ENCODE data around the gene TUBB6. TPM values are rescaled to one million over a fixed set of nuclear protein-coding genes. Genes with fewer than 3 reads are reported as not detected.

TUBB6 gene
- total and polyA plus RNA-seq, 4 donors = 57.8 to 157 (median 109) TPM

DNA sequence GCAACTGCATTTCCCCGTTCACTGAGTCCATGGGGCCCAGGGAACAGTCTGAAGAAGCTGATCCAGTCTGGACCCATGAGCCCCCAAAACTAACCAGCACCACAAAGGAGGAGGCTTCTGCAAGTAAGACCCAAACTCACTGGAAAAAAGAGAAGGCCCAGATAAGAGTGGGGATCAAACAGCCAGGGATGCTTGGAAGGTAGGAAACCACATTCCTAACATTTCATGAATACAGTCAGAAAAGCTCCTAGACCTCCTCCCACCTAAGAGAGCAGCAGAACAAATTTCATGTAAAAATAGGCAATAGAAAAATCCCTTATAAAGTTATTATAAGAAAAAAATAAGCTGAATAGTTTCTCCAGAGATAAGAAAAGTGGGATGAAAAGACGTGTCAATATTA lies 30.3 kb downstream of the TUBB6 start:
- TF ChIP-seq, protein P1, sequence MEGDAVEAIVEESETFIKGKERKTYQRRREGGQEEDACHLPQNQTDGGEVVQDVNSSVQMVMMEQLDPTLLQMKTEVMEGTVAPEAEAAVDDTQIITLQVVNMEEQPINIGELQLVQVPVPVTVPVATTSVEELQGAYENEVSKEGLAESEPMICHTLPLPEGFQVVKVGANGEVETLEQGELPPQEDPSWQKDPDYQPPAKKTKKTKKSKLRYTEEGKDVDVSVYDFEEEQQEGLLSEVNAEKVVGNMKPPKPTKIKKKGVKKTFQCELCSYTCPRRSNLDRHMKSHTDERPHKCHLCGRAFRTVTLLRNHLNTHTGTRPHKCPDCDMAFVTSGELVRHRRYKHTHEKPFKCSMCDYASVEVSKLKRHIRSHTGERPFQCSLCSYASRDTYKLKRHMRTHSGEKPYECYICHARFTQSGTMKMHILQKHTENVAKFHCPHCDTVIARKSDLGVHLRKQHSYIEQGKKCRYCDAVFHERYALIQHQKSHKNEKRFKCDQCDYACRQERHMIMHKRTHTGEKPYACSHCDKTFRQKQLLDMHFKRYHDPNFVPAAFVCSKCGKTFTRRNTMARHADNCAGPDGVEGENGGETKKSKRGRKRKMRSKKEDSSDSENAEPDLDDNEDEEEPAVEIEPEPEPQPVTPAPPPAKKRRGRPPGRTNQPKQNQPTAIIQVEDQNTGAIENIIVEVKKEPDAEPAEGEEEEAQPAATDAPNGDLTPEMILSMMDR (IDR thresholded peaks at IDR 0.05; ENCODE audit: control extremely low read depth, extremely low read depth) = no peak
- no peak for DNase-seq
- no peaks in the 10 kb centered on the region for H3K27me3 ChIP-seq (ENCODE audit: control insufficient read depth in 3 of 3, insufficient read depth in 3 of 3, low read length in 2 of 3)

DNA sequence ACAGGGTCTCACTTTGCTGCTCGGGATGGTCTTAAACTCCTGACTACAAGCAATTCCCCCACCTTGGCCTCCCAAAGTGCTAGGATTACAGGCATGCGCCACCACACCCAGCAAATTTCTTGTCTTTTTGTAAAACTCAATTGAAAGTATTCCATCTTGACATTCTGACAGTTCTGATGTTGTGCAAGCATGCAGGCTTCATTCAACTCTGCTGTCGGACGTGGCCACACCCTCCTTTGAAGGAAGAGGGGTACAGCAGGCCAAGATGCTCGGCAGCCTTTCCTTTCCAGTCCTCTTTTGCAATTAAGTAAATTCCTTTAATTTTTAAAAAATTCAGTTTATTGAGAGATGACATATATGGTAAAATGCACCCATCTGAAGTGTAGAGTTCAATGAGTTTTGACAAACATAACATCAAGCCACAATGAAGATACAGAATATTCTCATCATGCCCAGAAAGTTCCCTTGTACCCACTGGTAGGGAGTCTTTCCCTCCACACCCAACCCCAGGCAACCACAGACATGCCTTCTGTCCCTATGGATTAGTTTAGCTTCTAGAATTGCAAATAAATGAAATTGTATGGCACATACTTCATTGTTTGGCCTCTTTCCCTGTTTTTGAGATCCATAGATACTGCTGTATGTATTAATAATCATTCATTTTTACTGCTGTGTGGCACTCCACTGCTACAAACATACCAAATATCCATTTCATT lies 33.1 kb downstream of the TUBB6 start:
- WGBS, 2 donors = 82% methylated on average over 5 of the region's 5 CpGs

More for the DNA sequence above, 30.3 kb downstream of the TUBB6 start:
- Histone ChIP-seq H3K9me3 (ENCODE audit: control insufficient read depth in 4 of 4, insufficient read depth in 3 of 4, low read length in 3 of 4) (no peaks in the 10 kb centered on the region), H3K9ac (ENCODE audit: insufficient read depth in 1 of 2, low read length in 2 of 2) (no peak overlapping the region), H3K4me3 (no peak overlapping the region), H3K36me3 (ENCODE audit: control insufficient read depth in 4 of 4, insufficient read depth in 4 of 4, low read length in 4 of 4) (peaks cover 19 to 42% (median 34%) of the 10 kb centered on the region in 4 donors), H3K4me1 (ENCODE audit: control insufficient read depth in 5 of 5, insufficient read depth in 5 of 5, low read length in 5 of 5) (no peaks in the 10 kb centered on the region), H3K27ac (ENCODE audit: low read depth in 1 of 2, low read length in 1 of 2) (no peak overlapping the region)
- no peak for ATAC-seq (ENCODE audit: insufficient read depth, low FRiP score)
- WGBS, 2 donors = 91 to 95% methylated on average over 2 of the region's 2 CpGs

DNA sequence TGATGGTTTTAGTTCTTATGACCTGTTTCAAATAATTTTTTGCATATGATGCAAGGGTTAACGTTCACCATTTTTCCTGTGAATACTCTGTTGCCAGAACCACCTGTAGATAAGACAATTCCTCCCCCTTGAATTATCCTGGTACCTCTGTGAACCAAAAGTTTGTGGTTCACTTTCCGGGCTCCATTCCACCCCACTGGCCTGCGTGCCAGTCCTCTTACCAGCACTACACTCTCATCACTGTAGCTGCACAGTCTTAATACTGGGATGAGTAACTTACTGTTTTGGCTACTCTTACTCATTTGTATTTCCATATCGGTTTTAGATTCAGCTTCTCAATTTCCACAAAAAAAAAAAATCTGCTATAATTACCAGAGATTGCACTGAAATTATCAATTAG lies 34.6 kb downstream of the TUBB6 start:
- Histone ChIP-seq H3K4me1 (ENCODE audit: control insufficient read depth in 5 of 5, insufficient read depth in 5 of 5, low read length in 5 of 5) (peaks cover 0 to 1% (median 0%) of the 10 kb centered on the region in 5 donors), H3K9me3 (ENCODE audit: control insufficient read depth in 4 of 4, insufficient read depth in 3 of 4, low read length in 3 of 4) (no peaks in the 10 kb centered on the region), H3K4me3 (no peak overlapping the region), H3K36me3 (ENCODE audit: control insufficient read depth in 4 of 4, insufficient read depth in 4 of 4, low read length in 4 of 4) (peaks cover 27 to 45% (median 36%) of the 10 kb centered on the region in 4 donors), H3K9ac (ENCODE audit: insufficient read depth in 1 of 2, low read length in 2 of 2) (no peak overlapping the region), H3K27me3 (ENCODE audit: control insufficient read depth in 3 of 3, insufficient read depth in 3 of 3, low read length in 2 of 3) (no peaks in the 10 kb centered on the region), H3K27ac (ENCODE audit: low read depth in 1 of 2, low read length in 1 of 2) (no peak overlapping the region)
- ATAC-seq (ENCODE audit: insufficient read depth, low FRiP score) = no peak
- TF ChIP-seq, protein P1 (IDR thresholded peaks at IDR 0.05; ENCODE audit: control extremely low read depth, extremely low read depth) = no peak
- 92 to 93% methylated on average over 4 of the region's 4 CpGs for WGBS, 2 donors
- no peak for DNase-seq

More for the DNA sequence above, 33.1 kb downstream of the TUBB6 start:
- H3K4me3 ChIP-seq = no peak overlapping the region
- no peak overlapping the region for H3K27ac ChIP-seq (ENCODE audit: low read depth in 1 of 2, low read length in 1 of 2)
- no peaks in the 10 kb centered on the region for H3K9me3 ChIP-seq (ENCODE audit: control insufficient read depth in 4 of 4, insufficient read depth in 3 of 4, low read length in 3 of 4)
- TF ChIP-seq, protein P1 (IDR thresholded peaks at IDR 0.05; ENCODE audit: control extremely low read depth, extremely low read depth) = no peak
- no peak overlapping the region for H3K9ac ChIP-seq (ENCODE audit: insufficient read depth in 1 of 2, low read length in 2 of 2)
- no peak for ATAC-seq (ENCODE audit: insufficient read depth, low FRiP score)
- no peak for DNase-seq
- peaks cover 27 to 44% (median 36%) of the 10 kb centered on the region in 4 donors for H3K36me3 ChIP-seq (ENCODE audit: control insufficient read depth in 4 of 4, insufficient read depth in 4 of 4, low read length in 4 of 4)
- H3K27me3 ChIP-seq (ENCODE audit: control insufficient read depth in 3 of 3, insufficient read depth in 3 of 3, low read length in 2 of 3) = no peaks in the 10 kb centered on the region
- H3K4me1 ChIP-seq (ENCODE audit: control insufficient read depth in 5 of 5, insufficient read depth in 5 of 5, low read length in 5 of 5) = peaks cover 0 to 1% (median 0%) of the 10 kb centered on the region in 5 donors

Measured in lung (tissue), 12 donors.